Nucleus accumbens (tissue), 56 donors: ENCODE results near the gene RBBP8.
A peak's percentile ranks its signal among the peaks of the same experiment; 100 is the strongest.

Experiments used
- DNase-seq, 56 donors: peaks; one replicate each; lab custom pipeline; 2025; lab: John Stamatoyannopoulos, UW

The RBBP8 gene

GRCh38 chr18:22987547-22988189 lies 54.5 kb downstream of the RBBP8 start:
- DNase-seq = no peak

DNA sequence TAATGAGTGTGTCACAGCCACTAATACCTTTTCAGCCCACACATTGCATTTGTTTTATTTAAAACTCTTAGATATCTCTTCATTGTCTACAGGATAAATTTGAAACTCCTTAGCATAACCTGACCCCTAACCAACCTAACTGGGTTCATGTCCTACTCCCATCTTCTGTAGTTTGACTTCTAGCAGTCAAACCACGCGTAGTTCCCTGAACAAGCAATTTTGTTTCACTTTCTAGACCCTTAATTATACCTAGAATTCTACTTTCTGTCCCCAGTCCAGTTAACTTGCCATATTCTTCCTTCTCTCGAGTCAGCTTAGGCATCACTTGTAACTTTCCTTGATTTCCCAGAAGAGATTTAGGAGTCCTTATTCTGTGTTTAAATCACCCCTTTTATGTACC lies 55.1 kb downstream of the RBBP8 start:
- no peak for DNase-seq

DNA sequence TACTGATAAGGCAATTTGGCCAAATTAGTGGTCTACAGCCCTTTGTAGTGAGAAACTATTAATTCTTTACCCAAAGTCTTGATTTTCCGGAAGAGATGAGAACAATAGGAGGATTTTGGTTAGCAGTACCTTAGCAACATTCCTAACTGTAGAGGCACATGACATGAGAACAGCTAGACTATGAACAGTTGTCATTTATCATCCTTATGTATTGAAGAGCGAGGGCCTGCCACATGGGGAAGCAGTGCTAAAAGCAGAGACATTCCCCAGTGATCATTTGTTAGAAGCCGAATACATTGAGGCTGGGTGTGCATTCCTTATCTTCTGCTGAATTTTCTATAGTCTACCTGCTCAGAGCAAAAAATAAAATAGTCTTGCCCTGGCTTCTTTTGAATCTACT lies 65.2 kb downstream of the RBBP8 start:
- DNase-seq = no peak

DNA sequence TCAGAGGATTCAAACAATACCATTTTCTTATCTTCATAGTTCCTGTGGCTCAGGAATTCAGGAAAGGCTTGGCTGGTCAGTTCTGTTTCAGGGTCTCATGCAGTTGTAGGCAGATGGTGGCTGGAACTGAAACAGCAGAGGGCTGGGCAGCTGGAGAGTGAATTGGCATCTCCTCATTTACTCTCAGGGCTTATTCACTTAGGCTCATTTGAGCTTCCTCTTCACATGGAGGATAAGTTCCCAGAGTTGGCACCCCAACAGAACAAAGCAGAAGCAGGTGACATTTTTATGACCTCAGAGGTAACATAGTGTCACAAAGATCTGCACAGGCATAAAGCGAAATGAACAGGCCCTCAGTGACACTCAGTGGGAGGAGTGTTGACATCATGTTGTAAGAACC lies 66.1 kb downstream of the RBBP8 start:
- no peak for DNase-seq

DNA sequence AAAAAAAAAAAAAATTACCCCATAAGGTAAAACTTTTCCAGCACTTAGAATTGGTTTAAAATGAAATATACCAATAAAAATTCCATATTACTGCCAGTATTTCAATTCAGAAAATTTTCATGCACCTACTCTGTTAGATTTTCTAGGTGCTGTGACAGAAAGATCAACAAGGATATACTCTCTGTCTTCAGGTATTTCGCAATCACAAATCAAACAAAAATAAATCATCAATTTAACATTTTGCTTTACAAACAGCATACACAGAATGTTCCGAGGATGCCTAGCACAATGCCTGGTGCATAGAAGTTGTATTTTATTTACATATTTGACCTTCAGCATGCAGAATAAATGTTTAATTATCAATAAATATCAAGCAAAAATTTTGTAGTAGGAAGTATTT lies 66.5 kb downstream of the RBBP8 start:
- DNase-seq = no peak

DNA sequence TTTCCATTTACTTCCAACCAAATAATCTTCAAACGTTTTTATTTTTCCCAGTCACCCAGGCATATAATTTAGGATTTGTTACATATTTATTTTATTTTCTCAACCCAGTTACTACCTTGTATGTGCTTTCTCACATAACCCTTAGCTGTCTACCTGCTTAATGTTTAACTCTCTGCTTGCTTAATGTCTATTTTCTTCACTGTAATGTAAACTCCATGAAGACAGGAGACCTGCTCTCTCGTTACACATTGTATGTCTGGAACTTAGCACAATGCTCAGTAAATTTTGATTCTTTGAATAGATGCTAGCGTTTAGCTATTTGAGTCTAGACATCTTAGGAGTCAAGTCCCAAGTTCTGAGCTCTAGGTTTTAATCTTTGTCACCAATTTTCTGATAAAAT lies 70.2 kb downstream of the RBBP8 start:
- no peak for DNase-seq

DNA sequence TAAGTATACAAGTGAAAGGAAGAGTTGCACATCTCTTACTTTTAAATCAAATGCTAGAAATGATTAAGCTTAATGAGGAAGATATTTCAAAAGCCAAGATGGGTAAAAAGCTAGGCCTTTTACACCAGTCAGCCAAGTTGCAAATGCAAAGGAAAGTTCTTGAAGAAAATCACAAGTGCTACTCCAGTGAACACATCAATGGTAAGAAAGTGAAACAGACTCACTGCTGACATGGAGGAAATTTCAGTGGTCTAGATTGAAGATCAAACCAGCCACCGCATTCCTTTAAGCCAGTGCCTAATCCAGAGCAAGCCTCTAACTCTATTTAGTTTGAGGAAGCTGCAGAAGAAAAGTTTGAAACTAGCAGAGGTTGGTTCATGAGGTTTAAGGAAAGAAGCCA lies 79.1 kb downstream of the RBBP8 start:
- no peak for DNase-seq

- DNase-seq = no peak
These were observed 87.6 kb downstream of the RBBP8 start for GRCh38 chr18:23020555-23021294.

- DNase-seq = no peak
These were observed 88.5 kb downstream of the RBBP8 start for GRCh38 chr18:23021623-23022022.

- no peak for DNase-seq
These were observed 99.0 kb downstream of the RBBP8 start for GRCh38 chr18:23032030-23032582.

DNA sequence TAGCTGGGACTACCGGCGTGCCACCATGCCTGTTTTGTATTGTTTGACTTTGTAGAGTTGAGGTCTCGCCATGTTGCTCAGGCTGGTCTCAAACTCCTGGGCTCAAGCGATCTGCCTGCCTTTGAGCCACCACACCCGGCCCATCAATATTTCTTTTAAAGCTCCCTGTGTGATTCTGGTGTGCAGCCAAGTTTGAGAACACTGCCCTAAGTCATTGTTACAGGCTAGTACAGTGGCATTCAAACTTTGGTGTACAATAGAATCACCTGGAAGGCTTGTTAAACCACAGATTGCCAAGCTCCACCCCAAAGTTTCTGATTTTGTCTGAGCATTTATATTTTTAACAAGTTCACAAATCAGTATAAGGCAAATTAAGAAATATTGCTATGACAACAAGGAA lies 99.9 kb downstream of the RBBP8 start:
- DNase-seq = no peak

DNA sequence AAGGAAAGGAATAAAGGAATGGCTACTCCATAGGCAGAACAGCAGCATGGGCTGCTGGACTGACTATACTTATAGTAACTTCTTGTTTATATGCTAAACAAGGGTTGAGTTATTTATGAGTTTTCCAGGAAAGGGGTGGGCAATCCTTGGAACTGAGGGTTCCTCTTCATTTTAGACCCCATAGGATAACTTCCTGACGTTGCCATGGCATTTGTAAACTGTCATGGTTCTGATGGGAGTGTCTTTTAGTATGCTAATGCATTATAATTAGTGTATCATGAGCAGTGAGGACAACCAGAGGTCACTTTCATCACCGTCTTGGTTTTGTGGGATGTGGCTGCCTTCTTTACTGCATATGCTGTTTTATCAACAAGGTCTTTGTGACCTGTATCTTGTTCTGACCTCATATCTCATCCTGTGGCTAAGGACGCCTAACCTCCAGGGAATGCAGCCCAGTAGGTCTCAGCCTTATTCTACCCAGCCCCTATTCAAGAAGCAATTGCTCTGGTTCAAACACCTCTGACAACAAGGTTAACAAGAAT lies 103.6 kb downstream of the RBBP8 start:
- DNase-seq = no peak

DNA sequence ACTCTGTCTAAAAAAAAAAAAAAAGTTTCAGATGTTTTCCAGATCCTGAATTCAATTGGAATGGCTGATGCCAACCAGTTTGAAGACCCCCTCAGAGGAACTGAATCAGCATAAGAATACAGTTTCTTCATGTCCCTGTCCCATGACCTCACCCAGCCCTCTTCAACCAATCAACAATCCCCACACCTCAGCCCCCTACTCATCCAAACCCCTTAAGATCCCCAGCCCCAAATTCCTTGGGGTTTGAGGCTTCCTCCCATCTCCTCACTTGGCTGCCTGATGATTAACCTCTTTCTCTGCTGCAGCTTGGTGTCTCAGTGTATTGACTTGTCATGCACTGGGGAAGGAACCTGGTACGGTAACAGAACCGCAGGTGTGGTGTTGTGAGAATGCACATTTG lies 104.5 kb downstream of the RBBP8 start:
- DNase-seq = no peak

DNA sequence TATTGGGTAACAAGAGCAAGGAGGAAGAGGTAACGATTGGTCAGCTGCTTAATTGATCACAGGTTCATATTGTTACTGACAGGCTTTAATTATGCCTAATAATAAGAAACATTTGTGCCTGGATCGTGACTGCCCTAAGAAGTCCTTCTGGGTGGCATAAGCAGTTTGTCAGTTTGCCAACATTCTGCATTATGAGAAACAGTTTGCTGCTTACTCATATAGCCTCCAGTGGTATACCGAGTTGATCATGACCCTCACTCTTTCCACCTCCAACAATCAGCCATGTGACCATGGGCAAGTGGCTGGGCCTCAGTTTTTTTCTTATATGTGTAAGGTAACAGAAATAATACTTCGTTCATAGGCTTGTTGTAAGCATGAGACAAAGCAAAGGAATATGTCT lies 105.6 kb downstream of the RBBP8 start:
- DNase-seq = no peak

GRCh38 chr18:23042133-23042532 lies 109.0 kb downstream of the RBBP8 start:
- no peak for DNase-seq

DNA sequence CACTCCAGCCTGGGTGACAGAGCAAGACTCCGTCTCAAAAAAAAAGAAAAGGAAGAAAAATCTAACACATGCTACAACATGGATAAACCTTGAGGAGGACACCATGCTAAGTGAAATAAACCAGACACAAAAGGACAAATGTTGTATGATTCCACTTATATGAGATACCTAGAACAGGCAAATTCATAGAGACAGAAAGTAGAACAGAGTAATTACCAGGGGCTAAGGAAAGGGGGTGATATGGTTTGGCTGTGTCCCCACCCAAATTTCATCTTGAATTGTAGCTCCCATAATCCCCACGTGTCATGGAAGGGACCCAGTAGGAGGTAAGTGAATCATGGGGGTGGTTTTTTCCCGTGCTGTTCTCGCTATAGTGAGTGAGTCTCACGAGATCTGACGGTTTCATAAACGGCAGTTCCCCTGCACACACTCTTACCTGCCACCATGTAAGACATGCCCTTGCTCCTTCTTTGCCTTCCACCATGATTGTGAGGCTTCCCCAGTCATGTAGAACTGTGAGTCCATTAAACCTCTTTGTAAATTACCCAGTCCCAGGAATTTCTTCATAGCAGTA lies 110.8 kb downstream of the RBBP8 start:
- no peak for DNase-seq

DNA sequence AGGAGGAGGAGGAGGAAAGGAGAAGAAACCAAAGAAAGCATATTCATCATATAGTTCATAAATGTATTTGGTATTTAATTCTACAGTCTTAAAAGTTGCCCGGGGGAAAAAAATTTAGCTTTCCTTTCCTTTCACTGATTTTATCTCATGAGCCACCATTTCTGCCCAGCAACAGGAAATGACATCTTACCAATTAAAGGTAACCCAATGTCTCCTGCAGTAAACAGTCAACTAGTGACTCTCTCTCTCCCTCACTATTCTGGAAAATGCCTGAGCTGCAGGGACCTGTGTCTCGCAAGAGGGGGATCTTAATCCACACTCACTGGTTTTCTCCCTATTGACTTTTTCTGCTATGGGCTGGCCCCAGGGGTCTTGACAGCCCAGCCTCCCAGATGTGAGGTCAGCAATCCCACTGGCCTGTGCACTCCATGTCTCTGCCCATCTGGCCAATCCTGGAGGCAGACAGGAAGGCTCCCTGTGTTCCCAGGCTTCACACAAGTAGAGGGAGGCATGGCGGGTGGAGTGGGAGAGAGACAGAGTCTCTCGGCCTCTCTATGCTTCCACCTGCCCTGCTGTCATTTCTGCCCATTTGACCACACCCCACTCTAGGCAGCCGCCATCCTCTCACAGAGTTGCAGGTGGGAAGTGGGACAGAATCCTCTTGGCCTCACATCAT lies 116.7 kb downstream of the RBBP8 start:
- DNase-seq = no peak

- peak in 1 of 56 donors; percentile 15 for DNase-seq
These were observed 120.8 kb downstream of the RBBP8 start for GRCh38 chr18:23053776-23054457.

DNA sequence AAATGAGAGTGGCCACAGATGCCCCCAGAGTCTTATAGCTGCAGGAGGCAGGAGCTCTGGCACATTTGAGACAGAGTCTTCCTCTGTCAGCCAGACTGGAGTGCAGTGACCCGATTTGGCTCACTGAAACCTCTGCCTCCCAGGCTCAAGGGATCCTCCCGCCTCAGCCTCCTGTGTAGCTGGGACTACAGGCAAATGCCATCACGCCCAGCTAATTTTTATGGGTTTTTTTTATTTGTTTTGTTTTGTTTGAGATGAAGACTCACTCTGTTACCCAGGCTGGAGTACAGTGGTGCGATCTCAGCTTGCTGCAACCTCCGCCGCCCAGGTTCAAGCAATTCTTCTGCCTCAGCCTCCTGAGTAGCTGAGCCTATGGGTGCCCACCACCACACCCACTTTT lies 121.4 kb downstream of the RBBP8 start:
- DNase-seq = no peak

DNA sequence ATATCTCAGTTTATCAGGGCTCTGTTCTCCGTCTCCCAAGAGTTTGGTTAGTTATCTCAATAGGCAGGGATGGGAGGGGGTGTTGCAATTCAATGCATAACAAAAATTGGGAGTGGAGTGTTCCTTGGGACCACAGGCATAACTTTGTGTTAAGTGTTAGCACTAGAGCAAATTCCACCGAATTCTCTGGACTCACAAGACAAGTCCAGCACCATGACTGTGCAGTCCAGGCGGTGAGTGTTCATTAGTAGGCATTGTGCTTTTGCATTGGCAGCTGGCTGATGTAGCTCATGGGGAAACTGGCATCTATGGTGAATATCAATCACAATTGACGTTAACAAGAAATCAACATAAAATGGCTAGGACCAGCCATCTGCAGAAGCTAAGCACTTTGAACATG lies 123.2 kb downstream of the RBBP8 start:
- no peak for DNase-seq
